Prostate gland (tissue), 2 donors: Measurements from ENCODE around the gene ZFYVE27. TPM values are rescaled to one million over a fixed set of nuclear protein-coding genes. Genes with fewer than 3 reads are reported as not detected.

Experiments
- DNase-seq: peaks from one replicate; pipeline ENCODE4 v3.0.0-alpha.2; 2019; ENCODE audit warnings: low spot score
- H3K27ac ChIP-seq, 2 donors: fragments of 200-600 bp; sonication (generic); 2 replicates each; pipeline ENCODE4 v1.5.1; 2017 to 2019
- H3K27me3 ChIP-seq: fragments of 200-600 bp; sonication (generic); replicated peaks from 2 replicates; pipeline ENCODE4 v1.5.1; 2019; ENCODE audit not compliant: insufficient read depth
- H3K36me3 ChIP-seq, 2 donors: fragments of 200-600 bp; sonication (generic); 1 replicate in 1 of 2; 2 replicates in 1 of 2; pipeline versions ENCODE4 v1.5.1 to v1.8.1; 2017 to 2019
- H3K4me1 ChIP-seq: fragments of 200-600 bp; sonication (generic); replicated peaks from 2 replicates; pipeline ENCODE4 v1.5.1; 2019
- H3K4me3 ChIP-seq, 2 donors: fragments of 200-600 bp; sonication (generic); 2 replicates each; pipeline ENCODE4 v1.5.1; 2017 to 2019
- H3K9me3 ChIP-seq: fragments of 200-600 bp; sonication (generic); 2 replicates; pipeline ENCODE4 v1.5.1; 2017
- CTCF ChIP-seq, 4 experiments: fragments of 200-600 bp in 2 of 4; fragments of 450-650 bp in 2 of 4; sonication (generic) in 2 of 4; IDR thresholded peaks; 1 replicate in 3 of 4; 2 replicates in 1 of 4; pipeline ENCODE4 v1.5.1; 2016 to 2019; ENCODE audit warnings: antibody characterized with exemption in 4 of 4, mild to moderate bottlenecking in 2 of 4, moderate library complexity in 2 of 4
- POLR2A ChIP-seq: fragments of 450-650 bp; IDR thresholded peaks from one replicate; pipeline ENCODE4 v1.6.1; 2016; ENCODE audit warnings: antibody characterized with exemption, mild to moderate bottlenecking
- POLR2AphosphoS5 ChIP-seq: sonication (generic); formaldehyde crosslinking; IDR thresholded peaks from one replicate; pipeline ENCODE4 v1.6.1; 2017; ENCODE audit warnings: antibody characterized with exemption
- WGBS: methylation state at CpG from one replicate; pipeline ENCODE4 v1.1.5; 2018; 5-methylcytosine and 5-hydroxymethylcytosine counted together
- intact Hi-C: fragments of 100-400 bp; cut with DNase I; formaldehyde crosslinking; loops from one replicate; pipeline ENCODE4 v1.14.2; 2022
- total RNA-seq, 2 donors: library from RNA; depleted of rRNA; stranded (reverse); fragments of >200 nt; gene quantifications; one replicate each; pipeline ENCODE4 v1.1.0, GENCODE V29; 2016

ZFYVE27 gene
- total RNA-seq, 2 donors from 2014 or later, result 15.3 to 41.4 TPM

DNA sequence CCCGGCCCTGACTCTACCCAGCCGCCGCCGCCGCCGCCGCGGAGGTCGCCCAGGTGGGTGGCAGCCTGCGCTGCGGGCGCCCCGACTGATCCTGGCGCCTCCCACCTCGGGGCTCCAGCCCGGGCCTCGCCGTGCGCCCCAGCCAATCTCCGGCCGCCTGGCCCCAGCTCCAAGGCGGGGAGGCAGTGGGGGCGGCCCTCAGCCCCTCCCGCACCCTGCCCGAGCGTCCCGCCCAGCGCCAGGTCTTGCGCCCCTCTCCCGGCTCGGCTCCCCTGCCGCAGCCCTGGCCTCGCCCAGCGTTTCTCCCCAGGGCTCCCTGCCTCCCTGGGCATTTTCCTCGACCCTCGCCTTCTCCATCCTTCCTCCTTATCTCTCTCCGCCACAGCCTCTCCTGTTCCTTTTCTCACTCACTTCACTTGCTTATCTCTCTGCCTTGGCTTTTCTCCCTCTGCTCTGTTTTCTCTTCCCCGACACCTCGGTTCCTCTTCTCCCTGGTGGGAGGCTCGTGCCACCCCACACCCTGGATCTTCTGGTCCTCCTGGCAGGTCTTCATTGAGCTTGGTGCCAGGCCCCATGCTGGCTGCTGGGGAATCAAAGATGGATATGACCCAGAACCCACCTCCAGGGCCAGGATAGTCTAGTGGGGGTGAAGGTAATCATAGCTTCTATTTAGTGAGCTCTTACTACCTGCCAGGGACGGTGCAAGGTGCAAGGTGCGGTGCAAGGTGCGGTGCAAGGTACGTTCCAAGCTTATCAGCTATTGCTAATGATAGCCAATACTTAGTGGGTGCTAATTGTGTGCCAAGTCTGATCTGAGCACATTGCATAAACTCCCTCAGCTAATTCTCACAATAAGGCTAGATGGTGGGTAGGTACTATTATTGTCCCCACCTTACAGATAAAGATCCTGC, 35.2 kb downstream of the ZFYVE27 start, which contains the start of gene SFRP5:
Gene SFRP5 (minus strand): TSS at position 87 of the 911 bp plus-strand sequence. CDS start 166 bp downstream, outside the sequence.
- no peak within 1 kb of the TSS for H3K4me3 ChIP-seq
- intact Hi-C loops, result no loop called here
- H3K36me3 ChIP-seq, result no peaks in the 10 kb centered on the region
- peaks cover 19% of the 10 kb centered on the region for H3K27me3 ChIP-seq
- H3K27ac ChIP-seq, result no peak within 1 kb of the TSS
- WGBS, result 20% methylated on average over 27 of the region's 44 CpGs
- TF ChIP-seq CTCF (IDR thresholded peaks at IDR 0.05), result no peak
- no peak for TF ChIP-seq POLR2AphosphoS5
- TF ChIP-seq POLR2A, result no peak
- H3K4me1 ChIP-seq, result no peaks in the 10 kb centered on the region
- H3K9me3 ChIP-seq, result no peaks in the 10 kb centered on the region
- no peak for DNase-seq

DNA sequence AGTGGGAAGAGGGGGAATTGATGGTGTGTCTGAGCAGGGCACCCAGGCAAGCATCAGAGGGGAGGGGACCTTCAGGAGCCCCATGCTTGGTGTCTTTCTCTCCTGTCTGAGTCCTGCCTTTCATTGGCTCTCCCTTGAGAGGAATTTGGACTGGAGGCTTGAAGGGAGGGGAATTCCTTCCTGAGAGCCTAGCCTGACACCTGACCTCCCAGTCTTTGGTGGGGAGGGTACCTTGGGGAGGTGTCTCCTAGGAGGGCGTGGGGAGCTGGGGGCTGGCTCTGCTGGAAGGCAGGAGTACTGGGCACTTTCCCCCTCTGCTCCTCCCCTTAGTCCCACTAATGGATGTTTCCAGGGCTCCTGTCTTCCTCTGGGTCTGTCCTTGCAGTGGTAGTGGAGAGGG, 36.2 kb downstream of the ZFYVE27 start:
- intact Hi-C loops, result no loop called here
- Histone ChIP-seq H3K36me3 (no peaks in the 10 kb centered on the region), H3K27ac (no peak overlapping the region), H3K27me3 (peaks cover 19% of the 10 kb centered on the region), H3K4me1 (no peaks in the 10 kb centered on the region), H3K9me3 (no peaks in the 10 kb centered on the region), H3K4me3 (no peak overlapping the region)
- no peak for DNase-seq
- 30% methylated on average over 1 of the region's 1 CpG for WGBS
- TF ChIP-seq POLR2A, result no peak
- no peak for TF ChIP-seq CTCF (IDR thresholded peaks at IDR 0.05)
- TF ChIP-seq POLR2AphosphoS5, result no peak

DNA sequence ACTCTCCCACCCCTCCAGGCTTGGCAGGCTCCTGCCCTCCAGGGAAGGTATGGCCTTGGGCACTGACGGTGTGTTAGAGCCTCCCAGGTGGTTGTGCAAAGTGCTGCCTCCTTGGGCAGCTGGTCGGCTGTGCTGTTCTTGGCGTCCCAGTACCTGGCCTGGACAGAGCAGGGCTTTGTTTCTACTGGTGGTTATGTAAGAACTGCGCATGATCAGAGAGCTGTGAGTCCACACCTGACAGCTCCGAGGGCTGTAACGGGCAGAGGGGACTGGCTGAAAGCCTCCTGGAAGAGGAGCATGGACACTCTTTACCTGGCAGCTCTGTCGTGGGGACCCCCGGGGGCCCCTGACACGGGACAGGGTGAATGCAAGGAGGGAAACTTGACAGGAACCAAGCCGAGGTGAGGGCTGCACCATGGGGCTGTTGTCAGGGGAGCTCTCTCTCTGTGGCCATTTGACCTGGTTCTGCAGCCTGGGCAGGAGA, 37.9 kb downstream of the ZFYVE27 start:
- Histone ChIP-seq H3K27ac (no peak overlapping the region), H3K27me3 (peaks cover 16% of the 10 kb centered on the region), H3K4me1 (no peaks in the 10 kb centered on the region), H3K9me3 (no peaks in the 10 kb centered on the region), H3K36me3 (no peaks in the 10 kb centered on the region), H3K4me3 (no peak overlapping the region)
- WGBS, result 54% methylated on average over 10 of the region's 10 CpGs
- intact Hi-C loops, result no loop called here
- no peak for TF ChIP-seq POLR2AphosphoS5
- TF ChIP-seq POLR2A, result no peak
- TF ChIP-seq CTCF (IDR thresholded peaks at IDR 0.05), result no peak
- no peak for DNase-seq

DNA sequence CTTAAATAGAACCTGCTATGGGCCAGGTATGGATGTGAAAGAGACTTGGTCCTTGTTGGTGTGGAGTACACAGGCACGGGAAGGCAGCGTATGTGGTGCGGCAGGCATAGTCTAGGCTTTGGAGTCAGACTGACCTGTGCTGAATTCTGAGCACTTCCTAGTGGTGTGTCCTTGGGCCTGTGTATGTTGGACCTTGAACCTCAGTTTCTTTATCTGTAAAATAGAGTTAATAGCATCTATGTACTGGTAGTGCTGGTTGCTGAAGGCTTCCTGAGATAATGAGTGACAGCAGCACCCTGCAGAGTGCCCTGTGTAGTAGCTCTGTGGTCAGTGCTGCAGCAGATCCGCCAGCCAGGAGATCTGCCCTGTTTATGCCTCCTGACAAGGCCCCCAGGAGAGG, 40.2 kb downstream of the ZFYVE27 start:
- DNase-seq, result no peak
- intact Hi-C loops, result no loop called here
- no peak overlapping the region for H3K27ac ChIP-seq
- no peaks in the 10 kb centered on the region for H3K9me3 ChIP-seq
- H3K4me3 ChIP-seq, result no peak overlapping the region
- no peaks in the 10 kb centered on the region for H3K4me1 ChIP-seq
- H3K27me3 ChIP-seq, result no peaks in the 10 kb centered on the region
- WGBS, result 98% methylated on average over 4 of the region's 4 CpGs
- no peaks in the 10 kb centered on the region for H3K36me3 ChIP-seq
- TF ChIP-seq POLR2A (no peak), CTCF (IDR thresholded peaks at IDR 0.05) (no peak), POLR2AphosphoS5 (no peak)
